Neuronal stem cell (in vitro differentiated cells): ENCODE measurements around the gene MAGEA10.
"Not testable (repeated sequence)": the region's sequence is repeated elsewhere in the genome, so short reads cannot be mapped to it uniquely, and the experiment has no call there.

Experiments used
- DNase-seq: peaks from one replicate; pipeline ENCODE4 v3.0.0-alpha.2; 2013; ENCODE audit warnings: low spot score
- H2AFZ ChIP-seq: one replicate; pipeline ENCODE4 v1.6.1; 2013; ENCODE audit warnings: mild to moderate bottlenecking, low read length, inconsistent platforms
- H2AK5ac ChIP-seq: 2 replicates; pipeline ENCODE4 v1.6.1; 2013; ENCODE audit warnings: low read depth, mild to moderate bottlenecking, inconsistent platforms, low read length, moderate library complexity, mixed read lengths
- H2BK120ac ChIP-seq: 2 replicates; pipeline ENCODE4 v1.6.1; 2013; ENCODE audit warnings: low read depth, mild to moderate bottlenecking, inconsistent platforms, low read length, moderate library complexity, mixed read lengths
- H2BK12ac ChIP-seq: one replicate; pipeline ENCODE4 v1.6.1; 2013; ENCODE audit warnings: low read length, inconsistent platforms
- H2BK15ac ChIP-seq: 2 replicates; pipeline ENCODE4 v1.6.1; 2013; ENCODE audit warnings: mild to moderate bottlenecking, low read length, inconsistent platforms, mixed read lengths
- H2BK5ac ChIP-seq: one replicate; pipeline ENCODE4 v1.6.1; 2013; ENCODE audit warnings: inconsistent platforms, mild to moderate bottlenecking, low read length, moderate library complexity
- H3K14ac ChIP-seq: one replicate; pipeline ENCODE4 v1.6.1; 2013; ENCODE audit warnings: low read length, inconsistent platforms
- H3K18ac ChIP-seq: 2 replicates; pipeline ENCODE4 v1.6.1; 2013; ENCODE audit warnings: low read length, inconsistent platforms
- H3K23ac ChIP-seq: 2 replicates; pipeline ENCODE4 v1.6.1; 2013; ENCODE audit warnings: low read depth, mild to moderate bottlenecking, mixed read lengths, low read length, inconsistent platforms; ENCODE audit not compliant: poor library complexity
- H3K27ac ChIP-seq: replicated peaks from 3 replicates; pipeline ENCODE4 v1.5.1; 2013; ENCODE audit warnings: low read length, inconsistent platforms
- H3K27me3 ChIP-seq, 3 experiments: 2 replicates each; pipeline ENCODE4 v1.6.1; 2013; ENCODE audit warnings: low read length in 3 of 3, mild to moderate bottlenecking in 2 of 3, inconsistent platforms in 1 of 3, low read depth in 1 of 3, mixed read lengths in 1 of 3, moderate library complexity in 1 of 3; ENCODE audit not compliant: control insufficient read depth in 3 of 3, insufficient read depth in 3 of 3
- H3K36me3 ChIP-seq, 2 donors: replicated peaks in 1 of 2; 2 replicates each; pipeline ENCODE4 v1.6.1; 2013; ENCODE audit warnings: low read length in 2 of 2; ENCODE audit not compliant: control insufficient read depth in 2 of 2, insufficient read depth in 2 of 2
- H3K4ac ChIP-seq: 2 replicates; pipeline ENCODE4 v1.6.1; 2013; ENCODE audit warnings: inconsistent platforms, mild to moderate bottlenecking, low read length, moderate library complexity
- H3K4me1 ChIP-seq, 2 donors: 1 replicate in 1 of 2; 2 replicates in 1 of 2; pipeline ENCODE4 v1.6.1; 2013; ENCODE audit warnings: low read length in 2 of 2, low read depth in 1 of 2; ENCODE audit not compliant: control insufficient read depth in 2 of 2, insufficient read depth in 1 of 2
- H3K4me2 ChIP-seq: one replicate; pipeline ENCODE4 v1.6.1; 2013; ENCODE audit warnings: mild to moderate bottlenecking, low read length, inconsistent platforms; ENCODE audit not compliant: insufficient read depth, poor library complexity, severe bottlenecking
- H3K4me3 ChIP-seq, 2 donors: 2 replicates each; pipeline ENCODE4 v1.5.1; 2013; ENCODE audit warnings: low read length in 2 of 2, mild to moderate bottlenecking in 2 of 2, inconsistent platforms in 1 of 2, moderate library complexity in 1 of 2
- H3K79me1 ChIP-seq: one replicate; pipeline ENCODE4 v1.6.1; 2013; ENCODE audit warnings: low read depth, mild to moderate bottlenecking, inconsistent platforms, low read length, moderate library complexity
- H3K9ac ChIP-seq: one replicate; pipeline ENCODE4 v1.6.1; 2013; ENCODE audit warnings: mild to moderate bottlenecking, low read depth, low read length, inconsistent platforms; ENCODE audit not compliant: poor library complexity
- H3K9me3 ChIP-seq, 2 donors: replicated peaks in 1 of 2; 2 replicates each; pipeline versions ENCODE3 to v1.6.1; 2013; ENCODE audit warnings: low read length in 2 of 2, mild to moderate bottlenecking in 2 of 2, inconsistent platforms in 1 of 2, low read depth in 1 of 2, mixed read lengths in 1 of 2, moderate library complexity in 1 of 2; ENCODE audit not compliant: control insufficient read depth in 2 of 2, insufficient read depth in 1 of 2
- H4K8ac ChIP-seq: one replicate; pipeline ENCODE4 v1.6.1; 2013; ENCODE audit warnings: low read depth, mild to moderate bottlenecking, inconsistent platforms, low read length, moderate library complexity
- H4K91ac ChIP-seq: one replicate; pipeline ENCODE4 v1.6.1; 2013; ENCODE audit warnings: low read length, low read depth, mild to moderate bottlenecking, inconsistent platforms; ENCODE audit not compliant: poor library complexity
- WGBS, 2 donors: extraction: QIAGEN DNeasy Blood & Tissue Kit; methylation state at CpG; one replicate each; pipeline ENCODE4 v1.1.7; 2013; ENCODE audit warnings: missing lambda C conversion rate in 2 of 2, mixed read lengths in 1 of 2; ENCODE audit not compliant: insufficient read length in 2 of 2, insufficient replicate concordance in 1 of 2; ENCODE audit errors: extremely low coverage in 2 of 2; 5-methylcytosine and 5-hydroxymethylcytosine counted together

Gene MAGEA10

GRCh38 chrX:152129069-152129844 lies 9.1 kb downstream of the MAGEA10 start:
- H2BK15ac ChIP-seq, H3K14ac ChIP-seq, DNase-seq, H2AK5ac ChIP-seq, H3K4me3 ChIP-seq, H3K36me3 ChIP-seq, H3K4me2 ChIP-seq, H3K27me3 ChIP-seq, H3K9ac ChIP-seq, H3K23ac ChIP-seq, H3K4ac ChIP-seq, H3K27ac ChIP-seq, H3K4me1 ChIP-seq, H2BK5ac ChIP-seq, H4K91ac ChIP-seq, H4K8ac ChIP-seq, H3K18ac ChIP-seq, H2BK12ac ChIP-seq, H2BK120ac ChIP-seq, H2AFZ ChIP-seq, H3K9me3 ChIP-seq, H3K79me1 ChIP-seq: not testable (repeated sequence)
- WGBS, 2 donors: no CpG with 5 or more reads among the region's 4 CpGs

- Histone ChIP-seq H3K23ac (no peak overlapping the region), H3K27ac (no peak overlapping the region), H3K79me1 (no peaks in the 10 kb centered on the region), H3K14ac (no peak overlapping the region), H2AFZ (no peak overlapping the region), H4K8ac (no peak overlapping the region), H2BK120ac (no peak overlapping the region), H3K4me2 (no peak overlapping the region), H4K91ac (no peak overlapping the region), H3K4me1 (no peaks in the 10 kb centered on the region), H3K36me3 (no peaks in the 10 kb centered on the region), H3K27me3 (no peaks in the 10 kb centered on the region), H3K9ac (no peak overlapping the region), H2BK5ac (no peak overlapping the region), H3K18ac (no peak overlapping the region), H3K9me3 (no peaks in the 10 kb centered on the region), H3K4me3 (no peak overlapping the region), H2AK5ac (no peak overlapping the region), H2BK15ac (no peak overlapping the region), H2BK12ac (no peak overlapping the region), H3K4ac (no peak overlapping the region)
- DNase-seq: no peak
- whole genome bisulfite sequencing, 2 donors: no CpG with 5 or more reads among the region's 3 CpGs
Measured at GRCh38 chrX:152117305-152117704, 21.1 kb downstream of the MAGEA10 start.

DNA sequence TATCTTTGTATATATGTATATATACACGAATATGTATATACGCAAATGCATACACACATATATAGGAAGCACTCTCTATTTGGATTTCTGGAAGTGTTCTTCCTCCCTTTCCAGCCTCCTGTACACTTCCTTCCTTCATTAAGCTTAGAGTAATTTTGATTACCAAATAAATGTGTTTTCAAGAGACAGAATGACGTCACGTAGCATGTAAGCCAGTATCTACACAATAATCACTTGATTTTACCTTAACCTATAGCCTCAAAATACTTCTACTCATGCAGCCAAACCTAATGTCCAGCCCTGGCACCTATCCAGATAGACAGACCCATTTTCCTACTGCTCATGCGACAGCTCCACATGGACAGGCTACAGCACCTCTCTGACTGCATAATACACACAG lies 29.9 kb downstream of the MAGEA10 start:
- no peak overlapping the region for H3K14ac ChIP-seq
- no peak overlapping the region for H2BK15ac ChIP-seq
- H3K27ac ChIP-seq: no peak overlapping the region
- no peaks in the 10 kb centered on the region for H3K36me3 ChIP-seq
- no CpG with 5 or more reads among the region's 5 CpGs for whole genome bisulfite sequencing, 2 donors
- no peak overlapping the region for H2AFZ ChIP-seq
- no peak overlapping the region for H2AK5ac ChIP-seq
- H3K27me3 ChIP-seq: no peaks in the 10 kb centered on the region
- H3K4ac ChIP-seq: no peak overlapping the region
- no peaks in the 10 kb centered on the region for H3K4me1 ChIP-seq
- no peak overlapping the region for H3K23ac ChIP-seq
- H2BK5ac ChIP-seq: no peak overlapping the region
- no peaks in the 10 kb centered on the region for H3K9me3 ChIP-seq
- H3K4me3 ChIP-seq: no peak overlapping the region
- no peak overlapping the region for H2BK12ac ChIP-seq
- no peaks in the 10 kb centered on the region for H3K79me1 ChIP-seq
- H4K8ac ChIP-seq: no peak overlapping the region
- no peak overlapping the region for H2BK120ac ChIP-seq
- no peak overlapping the region for H4K91ac ChIP-seq
- DNase-seq: no peak
- no peak overlapping the region for H3K4me2 ChIP-seq
- no peak overlapping the region for H3K18ac ChIP-seq
- no peak overlapping the region for H3K9ac ChIP-seq

DNA sequence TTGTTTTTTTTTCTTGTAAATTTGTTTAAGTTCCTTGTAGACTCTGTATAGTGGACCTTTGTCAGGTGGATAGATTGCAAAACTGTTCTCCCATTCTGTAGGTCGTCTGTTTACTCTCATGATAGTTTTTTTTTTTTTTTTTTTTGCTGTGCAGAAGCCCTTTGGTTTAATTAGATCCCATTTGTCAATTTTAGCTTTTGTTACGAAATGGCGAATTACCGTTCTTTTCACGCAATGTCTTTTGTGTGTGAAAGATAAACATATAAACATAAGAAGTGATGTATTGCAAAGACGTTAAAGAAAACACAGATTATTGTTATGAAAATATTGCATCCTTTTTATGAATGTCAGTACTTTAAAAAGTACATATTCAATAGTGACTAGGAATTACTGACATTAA lies 34.5 kb downstream of the MAGEA10 start:
- no peak overlapping the region for H3K4ac ChIP-seq
- no peak overlapping the region for H3K14ac ChIP-seq
- H2BK15ac ChIP-seq: no peak overlapping the region
- no peak overlapping the region for H2BK120ac ChIP-seq
- no peak overlapping the region for H3K18ac ChIP-seq
- H3K27ac ChIP-seq: no peak overlapping the region
- H3K4me1 ChIP-seq: no peaks in the 10 kb centered on the region
- H2AK5ac ChIP-seq: no peak overlapping the region
- no peak overlapping the region for H3K4me2 ChIP-seq
- no peak overlapping the region for H2BK12ac ChIP-seq
- H3K36me3 ChIP-seq: no peaks in the 10 kb centered on the region
- no peak overlapping the region for H2AFZ ChIP-seq
- no peak overlapping the region for H4K91ac ChIP-seq
- H3K27me3 ChIP-seq: no peaks in the 10 kb centered on the region
- no peak overlapping the region for H2BK5ac ChIP-seq
- H3K9me3 ChIP-seq: no peaks in the 10 kb centered on the region
- no peaks in the 10 kb centered on the region for H3K79me1 ChIP-seq
- H3K4me3 ChIP-seq: no peak overlapping the region
- WGBS, 2 donors: no CpG with 5 or more reads among the region's 6 CpGs
- H3K9ac ChIP-seq: no peak overlapping the region
- H3K23ac ChIP-seq: no peak overlapping the region
- H4K8ac ChIP-seq: no peak overlapping the region
- DNase-seq: no peak
